Activated B cell treated with CpG ODN at 0.5 μM for 24 hours (primary cell): Measurements from ENCODE around the gene CIZ1. TPM values are rescaled to one million over a fixed set of nuclear protein-coding genes. Genes with fewer than 3 reads are reported as not detected.

Experiments used
- ATAC-seq: fragments of 200-7000 bp; cut with Tn5 transposase; one replicate; pipeline ENCODE4 v1.10.0; 2021; ENCODE audit warnings: low read depth, mild to moderate bottlenecking, moderate library complexity
- CTCF ChIA-PET: fragments of 350-600 bp; sonication (Branson Sonifier 250); formaldehyde crosslinking; loops from one replicate; lab custom pipeline; 2021; ENCODE audit warnings: antibody characterized with exemption; lab: Charles Lee
- POLR2A ChIA-PET: fragments of 350-600 bp; sonication (Branson Sonifier 250); formaldehyde crosslinking; loops from one replicate; lab custom pipeline; 2021; ENCODE audit warnings: antibody characterized with exemption; lab: Charles Lee
- DNase-seq: peaks from one replicate; pipeline ENCODE4 v3.0.0; 2022
- H3K27ac Mint-ChIP-seq: one replicate; pipeline ENCODE4 v1.8.0; 2020; ENCODE audit warnings: mixed read lengths
- H3K27me3 Mint-ChIP-seq: one replicate; pipeline ENCODE4 v1.8.0; 2021; ENCODE audit warnings: mixed read lengths
- H3K36me3 Mint-ChIP-seq: one replicate; pipeline ENCODE4 v1.8.0; 2021; ENCODE audit warnings: low read depth, mixed read lengths
- H3K4me1 Mint-ChIP-seq: one replicate; pipeline ENCODE4 v1.8.0; 2021; ENCODE audit warnings: mixed read lengths
- H3K4me3 Mint-ChIP-seq: one replicate; pipeline ENCODE4 v1.8.0; 2020; ENCODE audit warnings: mild to moderate bottlenecking, mixed read lengths
- H3K9me3 Mint-ChIP-seq: one replicate; pipeline ENCODE4 v1.8.0; 2020; ENCODE audit warnings: mixed read lengths
- intact Hi-C: fragments of 100-400 bp; cut with micrococcal nuclease; formaldehyde crosslinking; loops from one replicate; pipeline ENCODE4 v1.15.1; 2024
- total RNA-seq: library from RNA; stranded (reverse); gene quantifications from 2 replicates; pipeline ENCODE4 v1.2.3, GENCODE V29; 2022
- TF ChIP-seq, protein P1 (sequence below): fragments of 200-600 bp; IDR thresholded peaks from one replicate; pipeline ENCODE4 v1.8.0; 2022; ENCODE audit warnings: antibody characterized with exemption, mild to moderate bottlenecking

The CIZ1 gene
- total RNA-seq, 1 donor from 2014 or later, result 142 TPM

DNA sequence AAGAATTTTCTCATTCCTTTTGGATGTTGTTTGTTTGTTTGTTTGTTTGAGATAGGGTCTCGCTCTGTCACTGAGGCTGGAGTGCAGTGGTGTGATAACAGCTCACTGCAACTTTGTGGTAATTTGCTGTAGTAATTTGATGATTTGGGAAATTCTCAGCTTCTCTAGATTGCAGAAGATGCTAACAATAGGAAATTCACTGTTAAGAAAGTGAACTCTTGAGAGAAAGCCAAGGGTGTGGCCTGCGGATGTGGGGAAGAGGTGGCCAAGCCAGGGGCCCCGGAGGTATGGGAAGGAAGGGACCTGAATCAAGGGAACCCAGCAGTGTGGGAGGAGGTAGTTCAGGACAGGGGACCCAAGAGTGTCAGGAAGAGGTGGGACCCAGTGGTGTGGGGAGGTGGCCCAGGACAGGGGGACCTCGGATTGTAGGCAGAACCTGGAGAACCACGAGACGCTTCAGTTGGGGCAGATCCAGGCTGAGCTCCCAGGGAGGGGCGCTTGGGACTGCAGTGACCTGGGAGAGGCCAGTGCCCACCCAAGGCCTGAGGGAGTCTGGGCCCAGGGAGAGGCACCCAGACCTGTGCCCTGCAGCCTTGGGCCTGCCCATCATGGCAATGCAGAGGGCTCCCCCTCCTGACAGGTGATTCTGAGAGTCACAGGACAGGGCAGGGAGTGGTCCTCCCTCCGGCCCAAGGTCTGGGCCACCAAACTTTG lies 47.7 kb downstream of the CIZ1 start:
- POLR2A ChIA-PET, result no interaction called here
- DNase-seq (no peak), ATAC-seq (no peak)
- CTCF ChIA-PET, result no interaction called here
- Mint-ChIP-seq H3K4me3 (no peak overlapping the region), H3K27me3 (peaks cover 5% of the 10 kb centered on the region), H3K9me3 (no peaks in the 10 kb centered on the region), H3K36me3 (no peaks in the 10 kb centered on the region), H3K27ac (no peak overlapping the region), H3K4me1 (no peaks in the 10 kb centered on the region)
- intact Hi-C loops, result no loop called here
- TF ChIP-seq, protein P1, sequence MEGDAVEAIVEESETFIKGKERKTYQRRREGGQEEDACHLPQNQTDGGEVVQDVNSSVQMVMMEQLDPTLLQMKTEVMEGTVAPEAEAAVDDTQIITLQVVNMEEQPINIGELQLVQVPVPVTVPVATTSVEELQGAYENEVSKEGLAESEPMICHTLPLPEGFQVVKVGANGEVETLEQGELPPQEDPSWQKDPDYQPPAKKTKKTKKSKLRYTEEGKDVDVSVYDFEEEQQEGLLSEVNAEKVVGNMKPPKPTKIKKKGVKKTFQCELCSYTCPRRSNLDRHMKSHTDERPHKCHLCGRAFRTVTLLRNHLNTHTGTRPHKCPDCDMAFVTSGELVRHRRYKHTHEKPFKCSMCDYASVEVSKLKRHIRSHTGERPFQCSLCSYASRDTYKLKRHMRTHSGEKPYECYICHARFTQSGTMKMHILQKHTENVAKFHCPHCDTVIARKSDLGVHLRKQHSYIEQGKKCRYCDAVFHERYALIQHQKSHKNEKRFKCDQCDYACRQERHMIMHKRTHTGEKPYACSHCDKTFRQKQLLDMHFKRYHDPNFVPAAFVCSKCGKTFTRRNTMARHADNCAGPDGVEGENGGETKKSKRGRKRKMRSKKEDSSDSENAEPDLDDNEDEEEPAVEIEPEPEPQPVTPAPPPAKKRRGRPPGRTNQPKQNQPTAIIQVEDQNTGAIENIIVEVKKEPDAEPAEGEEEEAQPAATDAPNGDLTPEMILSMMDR, result no peak

DNA sequence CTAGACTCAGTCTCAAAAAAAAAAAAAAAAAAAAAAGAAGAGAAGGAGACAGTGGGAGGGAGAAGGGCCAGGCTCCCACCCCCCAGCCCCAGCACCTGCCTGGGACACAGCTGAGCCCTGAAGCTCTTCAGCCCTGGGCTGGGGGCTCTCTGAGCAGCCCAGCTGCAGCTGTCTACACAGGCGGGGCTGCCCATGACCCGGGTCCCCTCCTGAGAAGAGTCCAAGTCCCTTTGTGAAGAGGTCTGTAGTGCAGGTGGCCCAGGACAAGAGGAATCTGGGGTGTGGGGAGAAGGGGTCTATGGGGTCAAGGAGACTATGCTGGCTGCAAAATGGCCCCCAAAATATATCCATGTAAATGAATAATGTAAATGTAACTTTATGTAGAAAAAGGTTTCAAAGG lies 48.8 kb downstream of the CIZ1 start:
- ChIA-PET POLR2A (interaction anchor here (0.6 kb wide), 1 partner anchor 205 kb away, joined by 5 read pairs; the partner anchor contains the start of gene DPM2), CTCF (no interaction called here)
- Mint-ChIP-seq H3K27me3 (peaks cover 5% of the 10 kb centered on the region), H3K4me1 (no peaks in the 10 kb centered on the region), H3K9me3 (no peaks in the 10 kb centered on the region), H3K36me3 (no peaks in the 10 kb centered on the region), H3K4me3 (no peak overlapping the region), H3K27ac (no peak overlapping the region)
- DNase-seq (no peak), ATAC-seq (no peak)
- intact Hi-C loops, result no loop called here
- TF ChIP-seq, protein P1, result no peak

DNA sequence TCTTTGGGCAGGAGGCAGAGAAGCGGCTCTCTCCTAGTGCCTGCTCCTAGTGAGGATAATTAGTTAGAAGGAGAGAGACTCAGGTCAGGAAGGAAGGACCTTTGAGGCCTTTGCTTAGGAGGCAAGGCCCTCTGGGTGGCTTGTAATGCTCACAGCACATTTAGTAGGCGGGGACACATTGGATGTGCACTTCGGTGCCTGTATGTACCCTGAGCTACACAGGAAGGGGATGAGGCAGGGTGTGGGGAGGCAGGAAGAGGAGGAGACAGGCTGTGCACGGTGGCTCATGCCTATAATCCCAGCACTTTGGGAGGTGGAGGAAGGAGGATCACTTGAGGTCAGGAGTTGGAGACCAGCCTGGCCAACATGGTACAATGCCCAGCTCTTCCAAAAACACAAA lies 49.3 kb downstream of the CIZ1 start:
- Mint-ChIP-seq H3K4me3 (no peak overlapping the region), H3K4me1 (no peaks in the 10 kb centered on the region), H3K36me3 (no peaks in the 10 kb centered on the region), H3K27me3 (peaks cover 5% of the 10 kb centered on the region), H3K9me3 (no peaks in the 10 kb centered on the region), H3K27ac (no peak overlapping the region)
- DNase-seq (no peak), ATAC-seq (no peak)
- ChIA-PET POLR2A (no interaction called here), CTCF (no interaction called here)
- intact Hi-C loops, result no loop called here
- TF ChIP-seq, protein P1, result no peak

DNA sequence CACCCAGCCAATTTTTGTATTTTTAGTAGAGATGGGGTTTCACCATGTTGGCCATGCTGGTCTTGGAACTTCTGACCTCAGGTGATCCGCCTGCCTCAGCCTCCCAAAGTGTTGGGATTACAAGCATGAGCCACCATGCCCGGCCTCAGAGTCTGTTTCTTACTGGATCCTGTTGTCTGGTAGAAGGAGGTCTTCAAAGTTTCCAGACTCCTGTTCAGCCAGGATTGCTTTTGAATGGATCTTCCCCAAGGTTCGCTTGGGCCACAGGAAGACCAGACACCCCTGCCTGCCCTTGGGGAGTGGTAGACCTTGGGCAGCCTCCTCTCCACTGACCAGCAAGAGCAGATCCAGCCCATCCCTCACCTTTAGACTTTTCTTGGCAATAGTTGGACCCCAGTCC lies 49.8 kb downstream of the CIZ1 start:
- Mint-ChIP-seq H3K4me3 (no peak overlapping the region), H3K9me3 (no peaks in the 10 kb centered on the region), H3K4me1 (no peaks in the 10 kb centered on the region), H3K27ac (no peak overlapping the region), H3K36me3 (no peaks in the 10 kb centered on the region), H3K27me3 (peaks cover 5% of the 10 kb centered on the region)
- TF ChIP-seq, protein P1, result no peak
- ChIA-PET CTCF (no interaction called here), POLR2A (no interaction called here)
- intact Hi-C loops, result no loop called here
- no peak for DNase-seq
- no peak for ATAC-seq

DNA sequence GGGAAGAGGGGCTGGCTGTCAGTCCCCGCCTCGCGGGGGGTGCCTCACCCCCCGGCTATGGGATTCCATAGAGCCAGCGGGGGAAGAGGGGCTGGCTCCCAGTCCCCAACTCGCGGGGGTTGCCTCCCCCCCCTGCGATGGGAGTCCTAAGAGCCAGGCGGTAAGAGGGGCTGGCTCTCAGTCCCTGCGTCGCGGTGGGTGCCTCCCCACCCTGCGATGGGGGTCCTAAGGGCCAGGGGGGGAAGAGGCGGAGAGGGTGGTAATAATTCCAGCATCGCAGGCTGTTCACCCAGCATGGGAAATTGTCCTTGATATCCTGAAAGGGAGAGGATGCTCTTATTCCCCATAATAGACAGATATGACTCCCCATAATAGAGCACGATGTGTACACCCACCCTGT lies 51.8 kb downstream of the CIZ1 start:
- Mint-ChIP-seq H3K27ac (no peak overlapping the region), H3K36me3 (no peaks in the 10 kb centered on the region), H3K4me3 (no peak overlapping the region), H3K27me3 (peaks cover 5% of the 10 kb centered on the region), H3K9me3 (no peaks in the 10 kb centered on the region), H3K4me1 (no peaks in the 10 kb centered on the region)
- TF ChIP-seq, protein P1, result no peak
- ATAC-seq (no peak), DNase-seq (no peak)
- ChIA-PET POLR2A (no interaction called here), CTCF (no interaction called here)
- intact Hi-C loops, result no loop called here
